Nephron (organoid): Measurements from ENCODE around the gene ARHGAP26.
A peak's percentile ranks its signal among the peaks of the same experiment; 100 is the strongest.

Source experiments
- H3K27ac Mint-ChIP-seq, 3 experiments: 2 replicates each; pipeline ENCODE4 v1.8.0; 2020; ENCODE audit warnings: mixed read lengths in 3 of 3, mild to moderate bottlenecking in 2 of 3, moderate library complexity in 1 of 3
- H3K27me3 Mint-ChIP-seq: 2 replicates; pipeline ENCODE4 v1.8.0; 2021; ENCODE audit warnings: low read depth, mild to moderate bottlenecking, moderate library complexity, mixed read lengths
- H3K36me3 Mint-ChIP-seq: 2 replicates; pipeline ENCODE4 v1.8.0; 2020; ENCODE audit warnings: low read depth, mixed read lengths
- H3K4me1 Mint-ChIP-seq: 2 replicates; pipeline ENCODE4 v1.8.0; 2020; ENCODE audit warnings: mixed read lengths
- H3K4me3 Mint-ChIP-seq, 3 experiments: 2 replicates each; pipeline ENCODE4 v1.8.0; 2020; ENCODE audit warnings: mild to moderate bottlenecking in 3 of 3, mixed read lengths in 3 of 3, moderate library complexity in 2 of 3
- H3K9me3 Mint-ChIP-seq: 2 replicates; pipeline ENCODE4 v1.8.0; 2020; ENCODE audit warnings: mixed read lengths
- CTCF ChIP-seq, 3 experiments: fragments of 200-600 bp; sonication (generic); IDR thresholded peaks; one replicate each; pipeline ENCODE4 v1.5.0; 2021; ENCODE audit warnings: antibody characterized with exemption in 3 of 3; ENCODE audit not compliant: unreplicated experiment in 3 of 3

Gene ARHGAP26

GRCh38 chr5:143166661-143167420 lies 396.7 kb downstream of the ARHGAP26 start:
- Mint-ChIP-seq H3K4me3 (no peak overlapping the region), H3K4me1 (no peaks in the 10 kb centered on the region), H3K27me3 (peaks cover 6% of the 10 kb centered on the region), H3K27ac (peak overlapping the region; percentile 84 to 95 (median 92)), H3K9me3 (no peaks in the 10 kb centered on the region), H3K36me3 (no peaks in the 10 kb centered on the region)
- TF ChIP-seq CTCF (IDR thresholded peaks at IDR 0.05; ENCODE audit: unreplicated experiment in 3 of 3) = no peak

DNA sequence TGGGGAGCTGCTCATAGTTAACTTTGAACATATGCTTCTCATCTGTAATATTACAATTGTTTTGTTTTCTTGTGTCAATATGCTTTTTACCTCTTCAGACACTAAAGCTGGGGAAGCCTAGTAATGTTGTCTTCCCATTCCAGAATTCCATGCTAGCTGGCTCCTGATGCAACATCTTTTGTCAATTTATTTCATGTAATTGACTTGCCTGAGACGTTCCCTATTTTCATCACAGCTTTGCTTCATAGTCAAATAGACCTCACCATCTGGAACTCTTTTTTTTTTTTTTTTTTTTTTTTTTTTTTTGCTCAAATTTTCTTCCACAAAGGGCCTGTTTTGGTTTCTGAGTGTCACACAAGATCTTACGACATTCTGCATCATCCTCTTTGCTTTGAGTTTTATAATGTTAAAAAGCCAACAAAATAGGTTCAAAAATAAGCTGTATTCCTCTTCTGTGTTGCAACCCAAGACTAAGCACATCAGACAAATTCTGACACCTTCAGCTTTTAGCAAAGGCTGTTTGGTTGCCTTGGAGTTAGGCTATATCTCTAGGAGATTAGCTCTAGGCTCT lies 398.1 kb downstream of the ARHGAP26 start:
- Mint-ChIP-seq H3K27ac (no peak overlapping the region), H3K4me1 (no peaks in the 10 kb centered on the region), H3K27me3 (peaks cover 13% of the 10 kb centered on the region), H3K36me3 (no peaks in the 10 kb centered on the region), H3K4me3 (no peak overlapping the region), H3K9me3 (no peaks in the 10 kb centered on the region)
- no peak for TF ChIP-seq CTCF (IDR thresholded peaks at IDR 0.05; ENCODE audit: unreplicated experiment in 3 of 3)

DNA sequence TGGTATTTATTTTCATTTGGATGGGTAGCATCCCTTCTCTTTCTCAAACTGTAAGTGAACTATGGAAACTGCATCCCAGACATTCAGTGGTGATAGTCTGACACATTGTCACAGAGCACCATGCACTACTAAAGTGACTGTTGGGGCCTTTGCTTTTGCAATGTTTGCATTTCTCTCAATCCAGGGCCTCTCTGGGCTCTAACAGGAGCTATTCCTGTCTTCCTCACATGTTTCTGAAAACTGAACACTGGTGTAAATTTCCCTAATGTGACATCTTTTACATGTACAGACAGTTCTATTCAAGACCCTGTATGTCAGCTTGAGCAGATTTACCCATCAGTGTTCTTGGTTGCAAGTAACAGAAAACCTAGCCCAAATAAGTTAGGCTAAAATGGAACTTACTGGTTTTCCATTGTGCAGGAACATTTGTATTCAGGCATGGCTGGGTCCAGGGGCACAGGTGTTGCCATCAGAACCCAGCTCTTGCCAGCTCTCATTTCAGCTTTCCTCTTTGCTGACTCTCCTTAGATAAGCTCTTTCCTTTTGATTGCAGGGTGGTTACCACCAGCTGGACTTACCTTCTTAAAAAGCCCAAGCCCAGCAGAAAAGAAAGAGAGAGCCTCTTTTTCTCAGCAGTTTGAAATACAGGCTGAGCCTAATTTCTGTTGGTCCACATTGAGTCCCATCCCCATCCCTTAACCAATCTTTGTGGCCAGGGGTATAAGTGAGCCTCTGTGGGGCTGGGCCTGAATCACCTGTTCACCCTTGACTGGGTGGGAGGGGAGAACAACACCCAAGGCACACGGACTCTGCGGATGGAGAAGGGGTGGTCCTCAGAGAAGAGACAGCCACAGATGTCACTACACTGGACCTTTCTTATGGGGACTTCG lies 399.0 kb downstream of the ARHGAP26 start:
- peaks cover 14% of the 10 kb centered on the region for H3K27me3 Mint-ChIP-seq
- no peaks in the 10 kb centered on the region for H3K36me3 Mint-ChIP-seq
- H3K4me3 Mint-ChIP-seq = no peak overlapping the region
- no peaks in the 10 kb centered on the region for H3K4me1 Mint-ChIP-seq
- no peak for TF ChIP-seq CTCF (IDR thresholded peaks at IDR 0.05; ENCODE audit: unreplicated experiment in 3 of 3)
- no peak overlapping the region for H3K27ac Mint-ChIP-seq
- H3K9me3 Mint-ChIP-seq = no peaks in the 10 kb centered on the region

DNA sequence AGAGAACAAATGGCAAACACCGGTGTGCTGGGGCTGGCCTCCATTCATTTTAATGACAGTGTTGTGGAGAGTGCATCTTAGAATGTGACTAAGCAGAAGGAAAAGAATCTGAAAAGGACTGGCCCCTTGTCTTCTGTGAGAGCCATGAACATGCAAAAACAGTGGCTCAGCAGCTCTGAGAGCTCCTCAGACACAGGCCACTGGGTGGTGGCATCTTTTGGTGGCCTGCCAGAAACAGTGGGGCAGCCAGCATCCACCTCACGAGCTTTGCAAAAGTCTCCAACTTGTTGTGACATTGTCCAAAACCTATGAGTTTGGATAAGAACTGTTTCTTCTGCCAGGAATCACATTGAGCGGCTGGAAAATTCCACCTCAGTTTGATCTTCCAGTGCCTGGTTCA lies 399.9 kb downstream of the ARHGAP26 start:
- Mint-ChIP-seq H3K27me3 (peaks cover 14% of the 10 kb centered on the region), H3K4me3 (no peak overlapping the region), H3K4me1 (peaks cover 4% of the 10 kb centered on the region), H3K27ac (no peak overlapping the region), H3K9me3 (no peaks in the 10 kb centered on the region), H3K36me3 (no peaks in the 10 kb centered on the region)
- no peak for TF ChIP-seq CTCF (IDR thresholded peaks at IDR 0.05; ENCODE audit: unreplicated experiment in 3 of 3)

DNA sequence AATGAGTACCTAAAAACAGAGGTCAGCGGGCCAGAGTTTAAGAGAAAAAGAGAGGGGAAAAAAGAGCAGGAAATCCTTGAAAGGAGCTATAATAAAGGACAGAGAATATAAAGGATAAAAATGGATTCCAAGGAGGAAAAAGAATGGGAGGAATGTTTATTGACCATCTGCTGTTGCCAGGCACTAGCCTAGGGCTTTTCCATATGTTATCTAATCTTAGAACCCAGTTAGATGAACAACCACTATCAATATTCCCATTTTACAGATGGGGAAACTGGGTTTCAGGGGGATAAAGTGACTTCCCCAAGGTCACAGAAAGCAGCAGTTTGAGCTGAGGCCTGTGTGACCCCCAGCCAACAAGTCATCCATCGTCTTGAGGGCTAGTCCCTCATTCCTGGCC lies 400.8 kb downstream of the ARHGAP26 start:
- no peak overlapping the region for H3K27ac Mint-ChIP-seq
- no peak for TF ChIP-seq CTCF (IDR thresholded peaks at IDR 0.05; ENCODE audit: unreplicated experiment in 3 of 3)
- no peak overlapping the region for H3K4me3 Mint-ChIP-seq
- peaks cover 5% of the 10 kb centered on the region for H3K4me1 Mint-ChIP-seq
- H3K9me3 Mint-ChIP-seq = no peaks in the 10 kb centered on the region
- no peaks in the 10 kb centered on the region for H3K36me3 Mint-ChIP-seq
- peaks cover 14% of the 10 kb centered on the region for H3K27me3 Mint-ChIP-seq
